GM19324 (cell line): ENCODE data around the gene OR4D2.

Experiments used
- ATAC-seq: cut with Tn5 transposase; IDR thresholded peaks from one replicate; pipeline ENCODE4 v1.9.1; 2021; ENCODE audit warnings: mild to moderate bottlenecking, moderate library complexity; ENCODE audit not compliant: unreplicated experiment, low FRiP score

OR4D2 gene

DNA sequence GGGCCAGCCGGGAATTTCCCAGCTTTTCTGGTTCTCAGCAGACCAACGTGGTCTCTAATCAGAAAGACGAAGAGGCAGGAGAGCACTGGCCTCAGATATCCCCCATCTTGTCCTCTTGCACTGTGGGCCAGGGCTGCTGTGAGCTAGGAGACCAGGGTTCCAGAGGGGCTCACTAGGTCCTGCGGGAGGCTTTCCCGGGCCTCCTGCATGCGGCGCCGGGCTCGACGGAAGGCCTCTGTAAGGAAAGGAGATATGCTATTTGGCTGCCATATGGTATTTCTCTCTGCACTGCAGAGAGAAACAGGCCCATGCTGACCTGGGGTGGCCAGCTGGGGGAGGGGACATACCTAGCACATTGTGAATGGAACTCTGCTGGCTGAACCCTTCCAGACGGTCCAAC is 39.2 kb downstream of the OR4D2 start:
- ATAC-seq, result no peak

- ATAC-seq, result no peak
Observed at GRCh38 chr17:58207451-58207850, 40.7 kb downstream of the OR4D2 start.

GRCh38 chr17:58208344-58208743 is 41.6 kb downstream of the OR4D2 start:
- ATAC-seq, result no peak

DNA sequence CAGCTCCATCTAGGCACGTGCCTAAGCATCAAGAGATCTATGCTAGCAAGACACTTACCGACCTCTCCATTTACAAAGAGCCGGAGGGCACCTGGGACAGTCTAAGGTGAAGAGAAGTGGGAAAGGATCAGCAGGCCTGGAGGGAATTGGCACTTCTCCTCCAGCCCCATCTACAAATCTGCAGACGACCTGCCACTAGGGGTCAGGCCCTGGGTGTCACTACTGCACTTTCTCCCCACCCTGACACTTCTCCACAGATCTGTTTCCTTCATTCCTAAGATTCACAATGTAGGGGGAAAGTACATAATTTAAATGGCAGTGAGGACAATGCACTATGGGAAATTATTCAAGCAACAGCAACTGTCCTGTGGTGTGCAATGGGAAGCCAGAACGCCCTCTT is 44.1 kb downstream of the OR4D2 start:
- ATAC-seq, result no peak

- no peak for ATAC-seq
Observed at GRCh38 chr17:58215685-58216084, 48.9 kb downstream of the OR4D2 start.

- no peak for ATAC-seq
Observed at GRCh38 chr17:58217766-58218165, 51.0 kb downstream of the OR4D2 start.

- ATAC-seq, result peak; percentile 94
Observed at GRCh38 chr17:58219007-58219788, 52.4 kb downstream of the OR4D2 start, which contains the start of gene MKS1. Gene MKS1 (minus strand): TSS chr17:58219255. CDS start chr17:58219230, 25 bp downstream.

- ATAC-seq, result no peak
Observed at GRCh38 chr17:58219789-58220183, 53.0 kb downstream of the OR4D2 start.
